Loucy (cell line): ENCODE measurements around the gene C1orf141.

Source experiments
- H2AFZ ChIP-seq: fragments of 200-600 bp; sonication (generic); 2 replicates; pipeline ENCODE4 v1.6.0; 2016; ENCODE audit warnings: antibody characterized with exemption, mild to moderate bottlenecking, low read length, moderate library complexity
- H3F3A ChIP-seq: fragments of 200-600 bp; 2 replicates; pipeline ENCODE4 v1.6.0; 2016; ENCODE audit warnings: antibody characterized with exemption, low read depth, mild to moderate bottlenecking
- H3K27me3 ChIP-seq: fragments of 200-600 bp; sonication (generic); 2 replicates; pipeline ENCODE4 v1.6.1; 2014; ENCODE audit warnings: low read length, mild to moderate bottlenecking; ENCODE audit not compliant: insufficient read depth, poor library complexity, severe bottlenecking
- H3K36me3 ChIP-seq: fragments of 200-600 bp; sonication (generic); 2 replicates; pipeline ENCODE4 v1.6.1; 2016; ENCODE audit warnings: low read length; ENCODE audit not compliant: insufficient read depth
- H3K4me1 ChIP-seq: fragments of 200-600 bp; sonication (generic); 2 replicates; pipeline ENCODE4 v1.5.1; 2014; ENCODE audit warnings: low read length, mild to moderate bottlenecking; ENCODE audit not compliant: insufficient read depth, poor library complexity, severe bottlenecking
- H3K4me2 ChIP-seq: fragments of 200-600 bp; sonication (generic); 2 replicates; pipeline ENCODE4 v1.6.0; 2014; ENCODE audit warnings: antibody characterized with exemption, low read length, low read depth, mild to moderate bottlenecking; ENCODE audit not compliant: poor library complexity, severe bottlenecking
- H3K4me3 ChIP-seq: fragments of 200-600 bp; sonication (generic); 2 replicates; pipeline ENCODE4 v1.5.1; 2014; ENCODE audit warnings: low read length, mild to moderate bottlenecking, mixed read lengths; ENCODE audit not compliant: poor library complexity, severe bottlenecking
- H3K79me2 ChIP-seq: fragments of 200-600 bp; sonication (generic); 2 replicates; pipeline ENCODE4 v1.6.1; 2014; ENCODE audit warnings: low read length; ENCODE audit not compliant: insufficient read depth
- H3K9ac ChIP-seq: fragments of 200-600 bp; sonication (generic); 2 replicates; pipeline ENCODE4 v1.6.0; 2014; ENCODE audit warnings: mild to moderate bottlenecking, low read depth, low read length, moderate library complexity; ENCODE audit not compliant: poor library complexity, severe bottlenecking
- H3K9me2 ChIP-seq: fragments of 200-600 bp; sonication (generic); replicated peaks from 2 replicates; pipeline ENCODE4 v1.6.1; 2016; ENCODE audit warnings: low read depth, low read length, mixed read lengths
- H3K9me3 ChIP-seq: fragments of 200-600 bp; sonication (generic); 2 replicates; pipeline ENCODE4 v1.6.1; 2014; ENCODE audit warnings: mild to moderate bottlenecking, antibody characterized with exemption, low read length, low read depth; ENCODE audit not compliant: insufficient read depth
- H4K20me1 ChIP-seq: fragments of 200-600 bp; sonication (generic); 2 replicates; pipeline ENCODE4 v1.6.0; 2014; ENCODE audit warnings: antibody characterized with exemption, low read length, mild to moderate bottlenecking; ENCODE audit not compliant: insufficient read depth, poor library complexity, severe bottlenecking
- CTCF ChIP-seq: fragments of 200-600 bp; sonication (generic); conservative IDR thresholded peaks from 2 replicates; pipeline ENCODE4 v1.5.1; 2014; ENCODE audit warnings: mild to moderate bottlenecking, antibody characterized with exemption, low read length
- EZH2phosphoT487 ChIP-seq: fragments of 200-600 bp; IDR thresholded peaks from 2 replicates; pipeline ENCODE4 v1.6.1; 2018; ENCODE audit warnings: antibody characterized with exemption, mild to moderate bottlenecking, moderate library complexity, borderline replicate concordance

The C1orf141 gene

GRCh38 chr1:67043366-67043765 lies 91.4 kb downstream of the C1orf141 start:
- H3K9ac ChIP-seq = no peak overlapping the region
- H3K36me3 ChIP-seq = peaks cover 76% of the 10 kb centered on the region
- no peaks in the 10 kb centered on the region for H4K20me1 ChIP-seq
- H3K9me3 ChIP-seq = no peaks in the 10 kb centered on the region
- TF ChIP-seq CTCF = no peak
- TF ChIP-seq EZH2phosphoT487 = no peak
- peaks cover 21% of the 10 kb centered on the region for H3K4me1 ChIP-seq
- no peaks in the 10 kb centered on the region for H3K9me2 ChIP-seq
- H3K4me3 ChIP-seq = no peak overlapping the region
- no peaks in the 10 kb centered on the region; the same call in none of the 2 replicates for H3K79me2 ChIP-seq
- H2AFZ ChIP-seq = no peak overlapping the region
- no peaks in the 10 kb centered on the region for H3F3A ChIP-seq
- H3K27me3 ChIP-seq = no peaks in the 10 kb centered on the region
- H3K4me2 ChIP-seq = no peak overlapping the region
